Colonic mucosa (tissue), 4 donors: ENCODE results near the gene AEBP1. TPM values are rescaled to one million over a fixed set of nuclear protein-coding genes. Genes with fewer than 3 reads are reported as not detected.

ENCODE experiments used
- DNase-seq: peaks from one replicate; pipeline ENCODE4 v3.0.0-alpha.2; 2020
- H3K27ac ChIP-seq: fragments of 200-600 bp; one replicate; pipeline ENCODE4 v1.8.0; 2021
- H3K27me3 ChIP-seq: fragments of 200-600 bp; one replicate; pipeline ENCODE4 v1.8.0; 2021
- H3K36me3 ChIP-seq: fragments of 200-600 bp; one replicate; pipeline ENCODE4 v1.8.0; 2021
- H3K4me1 ChIP-seq: fragments of 200-600 bp; one replicate; pipeline ENCODE4 v1.8.0; 2021; ENCODE audit warnings: mild to moderate bottlenecking
- H3K4me3 ChIP-seq: fragments of 200-600 bp; one replicate; pipeline ENCODE4 v1.8.0; 2021
- H3K9ac ChIP-seq, 2 donors: one replicate each; pipeline ENCODE4 v1.7.0; 2013; ENCODE audit warnings: control low read depth in 2 of 2, low read depth in 2 of 2, low read length in 2 of 2
- H3K9me3 ChIP-seq: fragments of 200-600 bp; one replicate; pipeline ENCODE4 v1.8.0; 2021
- CTCF ChIP-seq: fragments of 200-600 bp; IDR thresholded peaks from one replicate; pipeline ENCODE4 v1.8.0; 2022; ENCODE audit warnings: antibody characterized with exemption, mild to moderate bottlenecking
- intact Hi-C: fragments of 100-400 bp; cut with DNase I; formaldehyde crosslinking; loops from one replicate; pipeline ENCODE4 v1.14.1; 2022
- total RNA-seq, 2 donors: library from RNA; stranded (reverse); fragmentation: NEBNext Ultra II Directional in 1 of 2; extraction: Animal tissue kit (Norgen Biotek cat#: 25700) in 1 of 2; gene quantifications; one replicate each; pipeline ENCODE4 v1.2.1, GENCODE V29; 2021
- donor health status: healthy.
- donor health status: DM: no; HTN: no; CAD: no.
- donor health status: DM: no; HTN: no; CAD: no.

AEBP1 gene
- total RNA-seq, 2 donors from 2014 or later: 21.4 to 30.4 TPM

- Histone ChIP-seq H3K36me3 (no peaks in the 10 kb centered on the region), H3K27ac (no peak overlapping the region), H3K4me1 (no peaks in the 10 kb centered on the region), H3K27me3 (no peaks in the 10 kb centered on the region), H3K4me3 (no peak overlapping the region), H3K9ac (no peak overlapping the region), H3K9me3 (no peaks in the 10 kb centered on the region)
- TF ChIP-seq CTCF: no peak
- DNase-seq: no peak
- intact Hi-C loops: no loop called here
Observed at GRCh38 chr7:44112997-44113763, 9.0 kb downstream of the AEBP1 start.

GRCh38 chr7:44113764-44114354 is 9.7 kb downstream of the AEBP1 start:
- H3K4me1 ChIP-seq: no peaks in the 10 kb centered on the region
- H3K36me3 ChIP-seq: no peaks in the 10 kb centered on the region
- H3K9me3 ChIP-seq: no peaks in the 10 kb centered on the region
- H3K27ac ChIP-seq: no peak overlapping the region
- H3K9ac ChIP-seq: no peak overlapping the region
- intact Hi-C loops: no loop called here
- no peaks in the 10 kb centered on the region for H3K27me3 ChIP-seq
- no peak for DNase-seq
- H3K4me3 ChIP-seq: no peak overlapping the region
- no peak for TF ChIP-seq CTCF

GRCh38 chr7:44114586-44115310 is 10.6 kb downstream of the AEBP1 start:
- H3K4me1 ChIP-seq: no peaks in the 10 kb centered on the region
- TF ChIP-seq CTCF: no peak
- intact Hi-C loops: no loop called here
- no peak overlapping the region for H3K9ac ChIP-seq
- no peak overlapping the region for H3K4me3 ChIP-seq
- no peak overlapping the region for H3K27ac ChIP-seq
- no peak for DNase-seq
- no peaks in the 10 kb centered on the region for H3K36me3 ChIP-seq
- H3K27me3 ChIP-seq: no peaks in the 10 kb centered on the region
- no peaks in the 10 kb centered on the region for H3K9me3 ChIP-seq

- TF ChIP-seq CTCF: no peak
- H3K27me3 ChIP-seq: no peaks in the 10 kb centered on the region
- no peak for DNase-seq
- no peak overlapping the region for H3K4me3 ChIP-seq
- no peaks in the 10 kb centered on the region for H3K9me3 ChIP-seq
- intact Hi-C loops: no loop called here
- H3K27ac ChIP-seq: no peak overlapping the region
- H3K9ac ChIP-seq: no peak overlapping the region
- H3K36me3 ChIP-seq: no peaks in the 10 kb centered on the region
- H3K4me1 ChIP-seq: no peaks in the 10 kb centered on the region
Observed at GRCh38 chr7:44116087-44116788, 12.1 kb downstream of the AEBP1 start.
